DND-41 (cell line): ENCODE data around the gene SLC25A19.

Experiments used
- CTCF ChIP-seq: IDR thresholded peaks from 2 replicates; pipeline ENCODE4 v1.5.1; 2012; ENCODE audit warnings: borderline replicate concordance, low read length, moderate library complexity, mild to moderate bottlenecking; ENCODE audit not compliant: poor library complexity, severe bottlenecking; ENCODE audit errors: extremely low read depth
- EZH2 ChIP-seq: IDR thresholded peaks from 3 replicates; pipeline ENCODE4 v1.6.1; 2012; ENCODE audit warnings: borderline replicate concordance, low read depth, mild to moderate bottlenecking, moderate library complexity, low read length, inconsistent platforms; ENCODE audit not compliant: severe bottlenecking

GRCh38 chr17:75295201-75296158 is 6.2 kb upstream of the SLC25A19 start:
- TF ChIP-seq EZH2, result no peak
- no peak for TF ChIP-seq CTCF
